IMR-90 (cell line): ENCODE measurements around the gene ATP4A. TPM values are rescaled to one million over a fixed set of nuclear protein-coding genes. Genes with fewer than 3 reads are reported as not detected.

ENCODE experiments used
- ATAC-seq: fragments of 200-7000 bp; cut with Tn5 transposase; 2 replicates; pipeline ENCODE4 v1.9.1; 2020; ENCODE audit warnings: low read depth, mild to moderate bottlenecking, moderate library complexity
- BruUV-seq: library from RNA; stranded (reverse); fragments of 400-500 nt; replicated peaks from 2 replicates; lab custom pipeline; 2021; lab: Mats Ljungman, UMichigan
- CTCF ChIA-PET: fragments of 300-600 bp; formaldehyde crosslinking; extraction: SDS; loops from one replicate; lab custom pipeline; 2021; ENCODE audit warnings: antibody characterized with exemption; lab: Yijun Ruan, JAX
- POLR2A ChIA-PET: fragments of 300-600 bp; sonication (Branson Sonifier 250); formaldehyde crosslinking; loops from one replicate; lab custom pipeline; 2022; ENCODE audit warnings: antibody characterized with exemption; ENCODE audit not compliant: unreplicated experiment; lab: Charles Lee
- DNase-seq: peaks from one replicate; pipeline ENCODE4 v3.0.0; 2013
- H2AFZ ChIP-seq: replicated peaks from 2 replicates; pipeline ENCODE3; 2013; ENCODE audit warnings: low read length, mild to moderate bottlenecking; ENCODE audit not compliant: poor library complexity
- H2AK5ac ChIP-seq: 2 replicates; pipeline ENCODE4 v1.6.1; 2013; ENCODE audit warnings: low read depth, low read length, inconsistent platforms
- H2AK9ac ChIP-seq: replicated peaks from 2 replicates; pipeline ENCODE3; 2013; ENCODE audit warnings: mild to moderate bottlenecking, low read depth, low read length, moderate library complexity; ENCODE audit not compliant: poor library complexity
- H2BK120ac ChIP-seq: 2 replicates; pipeline ENCODE4 v1.6.1; 2013; ENCODE audit warnings: low read depth, low read length, inconsistent platforms
- H2BK15ac ChIP-seq: 3 replicates; pipeline ENCODE4 v1.6.1; 2013; ENCODE audit warnings: low read depth, low read length, inconsistent platforms
- H2BK20ac ChIP-seq: 2 replicates; pipeline ENCODE4 v1.6.1; 2013; ENCODE audit warnings: low read depth, mild to moderate bottlenecking, inconsistent platforms, low read length, moderate library complexity
- H2BK5ac ChIP-seq: 2 replicates; pipeline ENCODE4 v1.6.1; 2013; ENCODE audit warnings: mild to moderate bottlenecking, low read depth, low read length, inconsistent platforms; ENCODE audit not compliant: poor library complexity, severe bottlenecking
- H3K14ac ChIP-seq: replicated peaks from 2 replicates; pipeline ENCODE4 v1.6.1; 2013; ENCODE audit warnings: low read depth, low read length, inconsistent platforms
- H3K18ac ChIP-seq: 2 replicates; pipeline ENCODE4 v1.6.1; 2013; ENCODE audit warnings: low read depth, low read length, control low read depth
- H3K23ac ChIP-seq: 2 replicates; pipeline ENCODE4 v1.6.1; 2013; ENCODE audit warnings: low read depth, low read length, inconsistent platforms
- H3K27ac ChIP-seq: 2 replicates; pipeline ENCODE4 v1.5.1; 2013; ENCODE audit warnings: mild to moderate bottlenecking, control low read depth, low read length; ENCODE audit not compliant: insufficient read depth
- H3K27me3 ChIP-seq: 2 replicates; pipeline ENCODE4 v1.6.1; 2013; ENCODE audit warnings: low read length; ENCODE audit not compliant: control insufficient read depth, insufficient read depth
- H3K36me3 ChIP-seq: 2 replicates; pipeline ENCODE4 v1.6.1; 2013; ENCODE audit warnings: low read length, mixed read lengths; ENCODE audit not compliant: control insufficient read depth, insufficient read depth
- H3K4ac ChIP-seq: 2 replicates; pipeline ENCODE4 v1.6.1; 2013; ENCODE audit warnings: low read depth, low read length, inconsistent platforms
- H3K4me1 ChIP-seq: 2 replicates; pipeline ENCODE4 v1.6.1; 2013; ENCODE audit warnings: low read length, mixed read lengths; ENCODE audit not compliant: control insufficient read depth, insufficient read depth
- H3K4me2 ChIP-seq: 2 replicates; pipeline ENCODE4 v1.6.1; 2013; ENCODE audit warnings: low read depth, mild to moderate bottlenecking, control low read depth, low read length, moderate library complexity
- H3K4me3 ChIP-seq: 2 replicates; pipeline ENCODE4 v1.5.1; 2013; ENCODE audit warnings: low read depth, mild to moderate bottlenecking, control low read depth, low read length, moderate library complexity; ENCODE audit not compliant: insufficient read depth
- H3K56ac ChIP-seq: 2 replicates; pipeline ENCODE4 v1.6.1; 2013; ENCODE audit warnings: low read length, inconsistent platforms; ENCODE audit not compliant: insufficient read depth; ENCODE audit errors: extremely low read depth
- H3K79me1 ChIP-seq, 2 experiments: 2 replicates each; pipeline ENCODE4 v1.6.1; 2013; ENCODE audit warnings: low read length in 2 of 2, inconsistent platforms in 1 of 2, low read depth in 1 of 2
- H3K9ac ChIP-seq: 2 replicates; pipeline ENCODE4 v1.6.1; 2013; ENCODE audit warnings: low read depth, low read length, control low read depth
- H3K9me1 ChIP-seq: 2 replicates; pipeline ENCODE4 v1.6.1; 2013; ENCODE audit warnings: low read length, inconsistent platforms; ENCODE audit not compliant: insufficient read depth
- H3K9me3 ChIP-seq: 2 replicates; pipeline ENCODE4 v1.6.1; 2013; ENCODE audit warnings: low read length; ENCODE audit not compliant: control insufficient read depth, insufficient read depth
- H4K20me1 ChIP-seq: 2 replicates; pipeline ENCODE4 v1.6.1; 2013; ENCODE audit warnings: low read length, inconsistent platforms; ENCODE audit not compliant: insufficient read depth
- H4K5ac ChIP-seq: 2 replicates; pipeline ENCODE4 v1.6.1; 2013; ENCODE audit warnings: mild to moderate bottlenecking, low read depth, low read length, control low read depth
- H4K8ac ChIP-seq, 2 experiments: 2 replicates each; pipeline ENCODE4 v1.6.1; 2013; ENCODE audit warnings: low read depth in 2 of 2, low read length in 2 of 2, control low read depth in 1 of 2, inconsistent platforms in 1 of 2
- H4K91ac ChIP-seq: 2 replicates; pipeline ENCODE4 v1.6.1; 2013; ENCODE audit warnings: low read depth, low read length, inconsistent platforms; ENCODE audit not compliant: insufficient read depth
- BHLHE40 ChIP-seq: fragments of 150-350 bp; IDR thresholded peaks from 2 replicates; pipeline ENCODE4 v1.6.1; 2016; ENCODE audit warnings: mild to moderate bottlenecking, low read depth, low read length
- CEBPB ChIP-seq: IDR thresholded peaks from 2 replicates; pipeline ENCODE4 v1.6.1; 2012; ENCODE audit warnings: low read depth, low read length, improper control_type of control experiment
- CHD1 ChIP-seq: IDR thresholded peaks from 2 replicates; pipeline ENCODE4 v1.6.1; 2012; ENCODE audit warnings: low read depth, low read length, improper control_type of control experiment
- CTCF ChIP-seq: conservative IDR thresholded peaks from 2 replicates; pipeline ENCODE4 v1.5.1; 2012; ENCODE audit warnings: mild to moderate bottlenecking, low read depth, low read length, improper control_type of control experiment
- ELK1 ChIP-seq: fragments of 150-350 bp; IDR thresholded peaks from 2 replicates; pipeline ENCODE4 v1.6.1; 2016; ENCODE audit warnings: low read depth, mild to moderate bottlenecking, low read length, moderate library complexity, borderline replicate concordance
- FOS ChIP-seq: fragments of 150-350 bp; IDR thresholded peaks from 2 replicates; pipeline ENCODE4 v1.6.1; 2016; ENCODE audit warnings: low read depth, low read length
- MAFK ChIP-seq: IDR thresholded peaks from 2 replicates; pipeline ENCODE4 v1.6.1; 2012; ENCODE audit warnings: low read depth, low read length, improper control_type of control experiment
- MAZ ChIP-seq: IDR thresholded peaks from 2 replicates; pipeline ENCODE4 v1.6.1; 2012; ENCODE audit warnings: low read depth, mild to moderate bottlenecking, low read length, improper control_type of control experiment, moderate library complexity, borderline replicate concordance
- MXI1 ChIP-seq: IDR thresholded peaks from 2 replicates; pipeline ENCODE4 v1.6.1; 2012; ENCODE audit warnings: low read depth, mild to moderate bottlenecking, low read length, moderate library complexity, borderline replicate concordance
- NFE2L2 ChIP-seq: fragments of 150-350 bp; IDR thresholded peaks from 2 replicates; pipeline ENCODE4 v1.6.1; 2016; ENCODE audit warnings: low read depth, mild to moderate bottlenecking, low read length
- POLR2A ChIP-seq: IDR thresholded peaks from 2 replicates; pipeline ENCODE4 v1.6.1; 2012; ENCODE audit warnings: mild to moderate bottlenecking, low read depth, low read length
- RAD21 ChIP-seq: IDR thresholded peaks from 2 replicates; pipeline ENCODE4 v1.6.1; 2012; ENCODE audit warnings: low read length, improper control_type of control experiment
- RCOR1 ChIP-seq: IDR thresholded peaks from 2 replicates; pipeline ENCODE4 v1.6.1; 2012; ENCODE audit warnings: mild to moderate bottlenecking, low read length, improper control_type of control experiment; ENCODE audit not compliant: insufficient replicate concordance
- RFX5 ChIP-seq: IDR thresholded peaks from 2 replicates; pipeline ENCODE4 v1.8.0; 2012; ENCODE audit warnings: low read depth, mild to moderate bottlenecking, low read length, moderate library complexity
- SMC3 ChIP-seq: fragments of 150-350 bp; IDR thresholded peaks from 2 replicates; pipeline ENCODE4 v1.6.1; 2016; ENCODE audit warnings: low read depth, mild to moderate bottlenecking, antibody characterized with exemption, low read length, moderate library complexity
- USF2 ChIP-seq: fragments of 150-350 bp; IDR thresholded peaks from 2 replicates; pipeline ENCODE4 v1.6.1; 2017; ENCODE audit warnings: mild to moderate bottlenecking, antibody characterized with exemption, low read length, low read depth
- WGBS, 2 experiments: methylation state at CpG; one replicate each; pipeline versions ENCODE4 v1.1.5 to v1.1.7; 2013; ENCODE audit warnings: missing lambda C conversion rate in 2 of 2; ENCODE audit not compliant: insufficient read length in 1 of 2; ENCODE audit errors: extremely low coverage in 2 of 2; 5-methylcytosine and 5-hydroxymethylcytosine counted together
- dilution Hi-C: fragments of 300-500 bp; cut with HindIII; formaldehyde crosslinking; loops from one replicate; pipeline ENCODE4 v1.14.3; 2018; ENCODE audit warnings: low sequenced_read_pairs; ENCODE audit not compliant: unreplicated experiment
- in situ Hi-C: fragments of 300-500 bp; cut with MboI; formaldehyde crosslinking; loops from 3 replicates; pipeline ENCODE4 v1.14.3; 2019; ENCODE audit warnings: low sequenced_read_pairs, inconsistent platforms, mixed read lengths
- intact Hi-C: fragments of 100-400 bp; cut with micrococcal nuclease; formaldehyde crosslinking; loops from 2 replicates; pipeline ENCODE4 v1.10.0; 2022
- polyA plus RNA-seq, 3 experiments: library from polyadenylated mRNA; depleted of rRNA; stranded (reverse); fragments of >200 nt; gene quantifications; 2 replicates each; pipeline ENCODE4 v1.2.3, GENCODE V29; 2012; ENCODE audit warnings: low replicate concordance in 1 of 3
- total RNA-seq: library from RNA; depleted of rRNA; stranded (reverse); fragments of >200 nt; gene quantifications from 2 replicates; pipeline ENCODE4 v1.2.3, GENCODE V29; 2012

ATP4A gene
- total and polyA plus RNA-seq, 2 of the 4 experiments (the other 2 are of a cell fraction), result not detected

GRCh38 chr19:35556846-35557538, 6.5 kb downstream of the ATP4A start:
- POLR2A ChIA-PET, result no interaction called here

More at GRCh38 chr19:35556846-35557538, 6.5 kb downstream of the ATP4A start:
- no peak overlapping the region for H3K14ac ChIP-seq
- no peak overlapping the region for H3K4ac ChIP-seq
- H2AFZ ChIP-seq, result peak overlapping the region; percentile 87
- 0 out of 2 replicates have a peak, but pooled peaks cover 3% of the 10 kb centered on the region for H3K9me1 ChIP-seq
- no peak overlapping the region for H2AK5ac ChIP-seq
- H3K23ac ChIP-seq, result no peak overlapping the region
- H2AK9ac ChIP-seq, result peak overlapping the region; percentile 75
- H3K18ac ChIP-seq, result no peak overlapping the region
- dilution Hi-C loops (no loop called here), in situ Hi-C loops (no loop called here), intact Hi-C loops (no loop called here)
- H3K56ac ChIP-seq, result no peak overlapping the region
- H2BK20ac ChIP-seq, result no peak overlapping the region
- H3K27me3 ChIP-seq, result peaks cover 48% of the 10 kb centered on the region
- 71% methylated on average over 9 of the region's 16 CpGs; no CpG with 5 or more reads in 1 of the 2 experiments for WGBS, 2 experiments
- H4K8ac ChIP-seq, result no peak overlapping the region
- CTCF ChIA-PET, result interaction anchor here (1.6 kb wide), 1 partner anchor 9 kb away, joined by 6 read pairs; no protein-coding TSS in a partner anchor
- no peak overlapping the region for H2BK5ac ChIP-seq
- H4K91ac ChIP-seq, result no peak overlapping the region
- DNase-seq (no peak), ATAC-seq (no peak)
- H2BK120ac ChIP-seq, result no peak overlapping the region
- no peak overlapping the region for H3K9ac ChIP-seq
- no peaks in the 10 kb centered on the region for H4K20me1 ChIP-seq
- no peak overlapping the region for H3K4me3 ChIP-seq
- no peak overlapping the region for H2BK15ac ChIP-seq
- TF ChIP-seq NFE2L2 (no peak), RCOR1 (no peak), MXI1 (no peak), FOS (no peak), BHLHE40 (no peak), MAFK (no peak), MAZ (no peak), ELK1 (no peak), POLR2A (no peak), USF2 (no peak), RAD21 (no peak), CEBPB (no peak), SMC3 (no peak), CHD1 (no peak), CTCF (no peak), RFX5 (no peak)
- H3K9me3 ChIP-seq, result no peaks in the 10 kb centered on the region
- no peak overlapping the region for H3K27ac ChIP-seq
- H4K5ac ChIP-seq, result no peak overlapping the region
- BruUV-seq, result no TSS peak
- no peaks in the 10 kb centered on the region for H3K4me1 ChIP-seq
- H3K4me2 ChIP-seq, result no peak overlapping the region; the same call in 1 of the 2 replicates
- H3K36me3 ChIP-seq, result no peaks in the 10 kb centered on the region
- no peaks in the 10 kb centered on the region for H3K79me1 ChIP-seq
